GM03348 (cell line): ENCODE data around the gene BPIFB1.

ENCODE experiments used
- DNase-seq: peaks from one replicate; pipeline ENCODE4 v3.0.0; 2012; ENCODE audit warnings: low spot score

BPIFB1 gene

GRCh38 chr20:33272155-33272873 lies 10.7 kb upstream of the BPIFB1 start:
- no peak for DNase-seq

DNA sequence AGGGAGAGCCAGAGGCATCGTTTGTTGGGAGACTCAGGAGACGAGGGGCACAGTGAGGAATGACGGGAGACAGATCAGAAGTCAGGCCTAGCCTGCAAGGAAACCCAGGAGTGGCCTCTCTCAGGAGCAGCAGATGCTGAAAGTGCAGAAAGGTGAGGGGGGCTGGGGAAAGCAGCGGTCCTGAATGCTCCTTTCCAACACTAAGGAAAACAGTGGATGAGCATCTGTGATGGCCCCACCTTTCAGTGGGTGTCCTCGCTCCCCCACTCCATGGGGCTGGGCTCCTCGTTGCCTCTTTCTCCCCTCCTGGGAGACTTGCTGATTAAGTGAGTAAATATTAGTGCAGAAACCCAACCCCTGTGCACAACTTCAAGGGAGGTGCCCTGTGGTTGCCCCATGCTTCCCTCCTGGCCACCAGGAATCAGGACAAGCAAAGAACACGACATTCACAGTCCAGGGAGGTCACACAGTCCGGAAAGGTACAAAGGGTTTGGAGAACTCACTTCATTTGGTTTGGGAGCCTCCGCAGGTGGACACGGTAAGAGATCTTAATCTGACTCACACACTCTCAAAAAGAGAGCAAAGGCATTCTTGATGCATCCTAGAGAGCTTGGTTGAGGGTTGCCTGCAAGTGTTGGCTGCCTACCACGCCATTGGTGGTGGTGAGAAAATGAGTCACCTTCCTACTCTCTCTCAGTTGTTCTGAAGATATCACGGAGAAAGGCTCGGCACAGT lies 9.7 kb upstream of the BPIFB1 start:
- DNase-seq, result no peak

GRCh38 chr20:33275215-33275614 lies 7.8 kb upstream of the BPIFB1 start:
- DNase-seq, result no peak

DNA sequence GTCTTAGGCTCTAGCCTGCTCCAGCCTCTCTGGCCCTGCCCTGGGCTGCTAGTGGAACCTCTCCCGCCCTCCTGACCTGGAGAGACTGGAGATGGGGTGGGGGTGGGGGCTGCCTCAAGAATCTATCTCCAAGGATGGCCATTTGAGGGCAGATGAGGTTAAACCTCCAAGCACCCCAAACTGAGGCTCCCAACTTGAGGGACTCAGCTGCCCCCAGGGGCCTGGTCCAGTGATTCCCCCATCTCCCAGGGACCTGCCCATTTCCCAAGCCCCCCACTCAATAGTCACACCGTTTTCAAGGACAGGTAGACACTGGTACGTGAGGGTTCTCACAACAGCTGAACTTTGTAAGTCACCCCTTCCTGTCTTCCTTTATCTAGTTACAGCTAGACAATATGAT lies 7.1 kb upstream of the BPIFB1 start:
- no peak for DNase-seq

DNA sequence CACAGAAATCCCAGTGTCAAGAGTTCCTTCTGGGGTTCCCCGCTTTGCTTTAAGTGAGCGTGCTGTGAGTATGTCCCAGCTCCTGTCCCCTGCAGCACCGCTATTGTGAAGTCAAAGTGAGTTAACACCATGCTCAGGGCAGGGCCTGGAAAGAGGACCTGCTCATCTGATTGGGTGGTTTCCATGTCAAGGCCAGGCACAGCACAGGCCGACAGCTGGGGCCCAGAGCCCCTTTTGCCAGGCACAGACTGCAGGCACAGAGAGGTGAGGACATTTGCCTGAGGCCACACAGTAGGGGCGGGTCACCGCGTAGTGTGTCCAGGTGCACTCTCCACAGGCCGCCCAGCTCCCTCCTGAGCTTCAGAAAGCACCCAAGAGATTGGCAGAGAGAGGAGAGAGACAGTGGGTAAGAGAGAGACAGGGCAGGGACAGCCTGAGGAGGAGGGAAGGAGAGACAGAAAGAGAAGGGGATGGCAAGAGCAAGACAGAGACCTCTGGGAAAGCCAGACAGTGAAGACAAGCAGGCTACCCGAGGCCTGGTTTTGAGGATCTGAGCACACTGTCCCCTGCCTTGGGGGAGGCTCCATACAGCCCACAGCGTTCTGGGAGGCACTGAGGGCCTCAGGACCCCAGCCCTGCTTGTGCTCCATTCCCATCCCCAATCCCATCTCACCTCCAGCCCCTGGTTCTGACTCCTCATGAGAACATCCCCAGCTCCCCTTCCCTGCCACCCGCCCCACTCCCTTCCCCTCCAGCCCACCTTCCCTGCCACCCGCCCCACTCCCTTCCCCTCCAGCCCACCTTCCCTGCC lies 6.5 kb upstream of the BPIFB1 start:
- no peak for DNase-seq

DNA sequence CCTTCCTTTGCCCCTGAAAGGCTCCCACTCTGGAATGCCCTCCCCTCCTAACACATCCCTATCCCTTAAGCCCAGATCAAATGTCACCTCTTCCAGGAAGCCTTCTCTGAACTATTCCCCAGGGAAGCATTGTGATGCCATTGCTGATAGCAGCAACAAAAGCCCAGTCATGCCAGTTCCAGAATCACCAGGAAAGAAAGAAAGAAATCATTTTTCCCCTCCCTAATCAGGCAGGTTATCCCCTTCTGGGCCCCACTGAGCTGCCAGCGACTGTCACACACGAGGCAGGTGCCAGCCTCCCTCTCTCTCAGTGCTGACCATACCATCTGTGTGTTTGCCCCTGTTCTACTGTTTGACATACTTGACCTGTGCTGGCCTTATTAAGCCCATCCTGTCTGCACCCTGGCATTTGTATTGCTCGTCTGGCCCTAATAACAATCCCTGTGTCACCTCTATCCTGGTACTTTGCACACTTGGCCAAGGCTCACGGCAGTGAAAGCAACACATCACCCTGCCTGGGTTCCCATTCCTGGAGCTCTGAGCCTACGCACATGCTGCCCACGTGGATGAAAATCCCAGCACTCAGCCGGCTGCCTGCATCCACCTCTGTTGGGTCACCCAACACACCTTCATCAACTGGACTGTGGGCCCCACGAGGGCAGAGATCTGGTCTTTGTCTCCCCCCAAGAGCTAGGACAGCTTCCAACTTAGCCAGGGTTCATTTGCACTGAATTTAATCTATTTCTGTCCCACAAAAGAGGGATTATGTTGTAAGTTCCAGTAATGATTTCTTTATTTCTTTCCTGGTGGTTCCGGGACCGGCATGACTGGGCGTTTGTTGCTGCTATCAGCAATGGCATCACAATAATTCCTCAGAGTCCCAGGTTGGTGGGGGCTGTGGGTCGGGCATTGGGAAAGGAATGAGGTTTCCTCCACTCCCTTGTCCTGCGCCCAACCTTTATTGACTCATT lies 5.3 kb upstream of the BPIFB1 start:
- DNase-seq, result no peak

DNA sequence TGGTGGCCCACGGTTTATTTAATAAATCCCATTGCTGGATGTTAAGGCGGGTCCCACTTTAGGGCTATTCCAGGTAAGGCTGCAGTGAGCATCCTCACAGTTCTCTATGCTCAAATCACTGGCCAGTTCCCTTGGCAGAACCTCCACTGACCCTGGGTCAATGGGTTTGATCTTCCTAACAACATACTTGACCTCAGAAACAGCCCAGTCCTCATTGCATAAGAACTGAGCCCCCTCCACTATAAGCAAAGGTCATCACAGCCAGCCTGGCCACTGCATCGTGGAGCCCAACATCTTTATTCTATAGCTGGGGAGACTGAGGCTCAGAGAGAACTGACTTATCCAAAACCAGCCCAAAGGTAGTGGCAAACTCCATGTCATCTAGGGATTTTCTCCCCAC lies 4.3 kb upstream of the BPIFB1 start:
- DNase-seq, result no peak

GRCh38 chr20:33279261-33279910 lies 3.6 kb upstream of the BPIFB1 start:
- no peak for DNase-seq

- DNase-seq, result no peak
Observed at GRCh38 chr20:33280000-33280680, 2.9 kb upstream of the BPIFB1 start.

DNA sequence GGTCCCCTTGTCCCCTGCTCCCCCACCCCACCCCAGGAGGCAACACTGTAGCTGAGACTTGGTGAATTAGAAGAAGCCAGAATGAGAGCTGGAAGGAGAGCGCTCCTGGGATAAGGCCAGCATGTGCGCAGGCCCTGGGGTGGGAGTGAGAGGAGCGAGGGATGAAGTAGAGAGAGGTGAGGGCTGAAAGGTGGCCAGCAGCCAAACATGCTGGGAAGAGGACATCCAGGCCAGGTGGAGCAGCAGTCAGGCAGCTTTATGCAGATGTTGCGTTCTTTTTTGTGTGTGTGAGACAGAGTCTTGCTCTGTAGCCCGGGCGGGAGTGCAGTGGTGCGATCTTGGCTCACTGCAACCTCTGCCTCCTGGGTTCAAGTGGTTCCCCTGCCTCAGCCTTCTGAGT lies 2.2 kb upstream of the BPIFB1 start:
- DNase-seq, result no peak

GRCh38 chr20:33281550-33282146 lies 1.4 kb upstream of the BPIFB1 start:
- no peak for DNase-seq

DNA sequence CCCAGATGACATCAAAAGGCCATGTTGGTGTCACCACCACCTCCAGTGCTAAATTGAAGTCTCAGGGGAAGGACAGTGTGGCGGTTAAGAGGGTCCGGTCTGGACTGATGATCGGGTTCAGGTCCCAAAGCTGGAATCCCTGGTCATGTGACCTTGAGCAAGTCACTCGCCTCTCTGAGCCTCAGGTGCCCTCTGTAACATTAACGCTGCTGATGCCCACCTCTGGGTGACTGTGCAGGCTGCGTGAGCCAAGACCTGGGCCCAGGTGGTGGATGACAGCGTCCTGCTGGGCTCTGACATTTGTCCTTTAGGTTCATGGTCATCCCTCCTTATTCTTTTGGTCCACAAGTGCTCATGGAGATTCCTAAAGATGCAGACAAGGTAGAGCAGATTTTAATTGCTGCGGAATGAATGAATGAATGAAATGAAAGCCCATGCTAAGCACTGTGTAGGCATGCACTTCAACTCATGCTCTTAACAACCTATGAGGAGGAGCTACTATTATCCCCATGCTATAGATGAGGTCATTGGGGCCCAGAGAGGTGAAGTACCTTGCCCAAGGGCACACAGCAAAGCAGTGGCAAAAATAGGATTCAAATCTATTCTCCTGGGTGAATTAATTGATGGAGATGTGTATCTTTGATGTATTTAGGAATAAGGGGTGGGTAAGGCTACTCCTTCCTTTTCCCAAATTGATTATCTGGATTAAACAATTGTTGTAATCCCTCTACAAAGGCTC lies 649 bp upstream of the BPIFB1 start:
- no peak for DNase-seq

GRCh38 chr20:33284284-33284683 lies 1.3 kb downstream of the BPIFB1 start:
- no peak for DNase-seq

DNA sequence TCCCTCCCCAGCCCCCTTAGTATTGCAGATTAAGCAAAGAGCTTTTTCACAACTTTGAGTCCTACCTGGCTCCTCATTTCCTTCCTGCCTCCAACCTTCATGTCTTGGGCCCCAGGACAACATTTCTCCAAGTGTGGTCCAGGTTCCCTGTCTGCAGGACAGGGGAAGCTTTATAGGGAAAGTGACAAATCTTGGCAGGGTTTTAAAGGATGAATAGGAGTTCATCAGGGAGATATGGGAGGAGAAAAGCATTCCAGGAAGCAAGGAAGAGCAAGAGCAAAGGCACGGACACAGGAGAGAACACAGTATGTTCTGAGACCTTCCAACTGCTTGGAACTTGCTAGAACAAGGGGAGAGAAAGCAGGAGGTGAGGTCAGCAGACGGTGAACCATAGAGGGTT lies 1.9 kb downstream of the BPIFB1 start:
- no peak for DNase-seq

- no peak for DNase-seq
Observed at GRCh38 chr20:33285861-33286495, 3.0 kb downstream of the BPIFB1 start.

DNA sequence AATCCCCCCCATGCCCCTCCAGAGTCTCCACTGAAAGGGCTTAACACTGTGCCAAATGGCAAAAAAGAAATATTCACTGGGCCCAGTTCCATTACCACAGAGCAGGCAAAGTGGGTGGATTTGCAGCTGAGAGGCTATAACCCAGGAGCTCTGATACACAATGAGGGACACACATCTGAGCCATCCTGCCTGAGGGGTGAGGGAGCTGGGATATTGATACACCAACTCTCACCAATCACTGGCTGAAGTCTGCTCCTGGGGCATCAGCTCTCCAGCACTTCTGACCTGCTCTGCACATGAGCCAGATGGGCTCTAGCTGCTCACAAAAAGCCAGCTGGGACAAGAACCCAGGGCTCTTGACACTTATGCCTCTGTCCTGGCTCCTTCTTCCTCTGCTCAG lies 4.9 kb downstream of the BPIFB1 start:
- DNase-seq, result no peak

- DNase-seq, result no peak
Observed at GRCh38 chr20:33290852-33291251, 7.8 kb downstream of the BPIFB1 start.

DNA sequence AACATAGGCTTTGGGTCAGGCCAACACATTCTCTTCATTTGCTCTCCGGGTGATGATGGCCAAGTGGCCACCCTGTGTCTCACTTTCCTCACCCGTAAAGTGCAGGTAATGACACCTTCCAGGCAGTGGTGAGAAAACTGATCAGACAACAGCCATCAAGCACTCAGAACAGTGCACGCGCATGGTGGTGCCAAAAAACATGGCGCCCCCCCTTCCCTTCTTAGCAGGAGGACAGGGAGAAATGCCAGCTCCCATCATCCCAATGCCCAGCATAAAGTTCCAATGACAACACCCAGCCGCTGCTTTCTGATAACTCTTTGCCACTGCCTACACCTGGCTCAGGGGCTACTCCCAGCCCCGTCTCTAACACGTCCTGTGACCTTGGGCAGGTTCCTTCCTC lies 8.4 kb downstream of the BPIFB1 start:
- no peak for DNase-seq

DNA sequence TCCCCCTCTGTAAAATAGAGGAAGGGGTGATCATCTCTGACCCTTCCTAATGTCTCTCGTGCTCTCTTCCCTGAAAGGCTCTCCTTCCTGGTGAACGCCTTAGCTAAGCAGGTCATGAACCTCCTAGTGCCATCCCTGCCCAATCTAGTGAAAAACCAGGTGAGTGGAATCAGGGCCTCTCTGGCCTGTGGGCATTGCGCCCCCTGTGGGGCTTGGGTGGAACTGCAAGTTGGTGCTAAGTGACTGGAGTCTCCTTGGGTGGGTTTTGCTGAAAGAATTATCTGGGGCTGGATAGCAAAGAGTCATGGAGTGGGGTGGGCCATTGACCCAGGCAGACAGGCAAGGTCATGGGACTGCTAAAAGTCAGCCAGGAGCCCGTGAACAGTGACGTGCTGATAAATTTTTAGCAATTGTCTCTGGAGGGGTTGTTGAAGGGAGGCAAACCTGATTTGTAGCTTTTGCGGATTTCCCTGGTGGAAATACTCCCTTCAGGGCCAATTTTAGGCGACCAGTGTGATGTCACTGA lies 8.9 kb downstream of the BPIFB1 start:
- peak; percentile 67 for DNase-seq
